PFSK-1 (cell line): ENCODE data around the gene NR1I3.
A peak's percentile ranks its signal among the peaks of the same experiment; 100 is the strongest.

Experiments used
- FOXP2 ChIP-seq: optimal IDR thresholded peaks from 2 replicates; pipeline ENCODE3; 2011; ENCODE audit warnings: borderline replicate concordance, control low read depth, inconsistent platforms; ENCODE audit not compliant: insufficient read depth; ENCODE audit errors: extremely low read length, extremely low read depth
- POLR2AphosphoS5 ChIP-seq: IDR thresholded peaks from 2 replicates; pipeline ENCODE4 v1.6.1; 2012; ENCODE audit warnings: low read depth, mild to moderate bottlenecking, control low read depth, low read length, moderate library complexity
- SIN3A ChIP-seq: IDR thresholded peaks from 2 replicates; pipeline ENCODE4 v1.6.1; 2012; ENCODE audit warnings: mild to moderate bottlenecking, low read length, moderate library complexity, borderline replicate concordance; ENCODE audit not compliant: insufficient read depth
- TAF1 ChIP-seq: IDR thresholded peaks from 2 replicates; pipeline ENCODE4 v1.6.1; 2012; ENCODE audit warnings: low read length, control low read depth, borderline replicate concordance; ENCODE audit not compliant: insufficient read depth
- TF ChIP-seq, protein P1 (sequence below), 2 experiments: IDR thresholded peaks; 2 replicates each; pipeline versions ENCODE4 v1.6.1 to v1.8.0; 2011 to 2012; ENCODE audit warnings: low read depth in 2 of 2, low read length in 2 of 2, control low read depth in 1 of 2, inconsistent platforms in 1 of 2, mild to moderate bottlenecking in 1 of 2, moderate library complexity in 1 of 2; ENCODE audit not compliant: insufficient read depth in 1 of 2

Gene NR1I3

DNA sequence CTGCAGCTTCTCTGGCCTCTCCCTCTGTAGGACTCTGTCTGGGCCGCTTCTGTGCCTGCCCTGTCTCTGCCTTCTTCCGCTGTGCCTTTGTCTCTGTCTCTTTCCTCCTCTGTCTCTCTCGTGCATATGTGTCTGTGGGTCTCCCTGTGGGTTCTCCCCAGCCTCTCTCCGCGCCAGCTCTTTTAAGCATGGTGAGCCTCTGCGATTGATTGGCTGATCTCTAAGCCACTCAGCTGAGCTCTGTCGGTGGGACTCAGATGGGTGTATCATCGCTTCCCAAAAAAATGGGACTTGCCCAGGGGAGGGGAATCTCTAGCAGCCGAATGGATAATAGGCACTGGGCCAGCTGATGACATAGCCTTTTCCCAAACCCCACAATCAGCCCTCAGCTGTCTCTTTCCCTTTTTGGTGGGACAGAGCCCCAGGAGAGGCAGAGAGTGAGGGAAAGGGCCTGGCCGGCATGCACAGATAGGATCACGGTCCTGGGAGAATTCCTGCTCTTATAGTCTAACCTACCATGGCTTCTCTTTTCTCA lies 39.0 kb downstream of the NR1I3 start, which contains the start of gene ADAMTS4:
Gene ADAMTS4, minus strand, starts transcription at position 158 of the 535 bp plus-strand sequence. CDS start 427 bp downstream, outside the sequence.
- TF ChIP-seq, protein P1, sequence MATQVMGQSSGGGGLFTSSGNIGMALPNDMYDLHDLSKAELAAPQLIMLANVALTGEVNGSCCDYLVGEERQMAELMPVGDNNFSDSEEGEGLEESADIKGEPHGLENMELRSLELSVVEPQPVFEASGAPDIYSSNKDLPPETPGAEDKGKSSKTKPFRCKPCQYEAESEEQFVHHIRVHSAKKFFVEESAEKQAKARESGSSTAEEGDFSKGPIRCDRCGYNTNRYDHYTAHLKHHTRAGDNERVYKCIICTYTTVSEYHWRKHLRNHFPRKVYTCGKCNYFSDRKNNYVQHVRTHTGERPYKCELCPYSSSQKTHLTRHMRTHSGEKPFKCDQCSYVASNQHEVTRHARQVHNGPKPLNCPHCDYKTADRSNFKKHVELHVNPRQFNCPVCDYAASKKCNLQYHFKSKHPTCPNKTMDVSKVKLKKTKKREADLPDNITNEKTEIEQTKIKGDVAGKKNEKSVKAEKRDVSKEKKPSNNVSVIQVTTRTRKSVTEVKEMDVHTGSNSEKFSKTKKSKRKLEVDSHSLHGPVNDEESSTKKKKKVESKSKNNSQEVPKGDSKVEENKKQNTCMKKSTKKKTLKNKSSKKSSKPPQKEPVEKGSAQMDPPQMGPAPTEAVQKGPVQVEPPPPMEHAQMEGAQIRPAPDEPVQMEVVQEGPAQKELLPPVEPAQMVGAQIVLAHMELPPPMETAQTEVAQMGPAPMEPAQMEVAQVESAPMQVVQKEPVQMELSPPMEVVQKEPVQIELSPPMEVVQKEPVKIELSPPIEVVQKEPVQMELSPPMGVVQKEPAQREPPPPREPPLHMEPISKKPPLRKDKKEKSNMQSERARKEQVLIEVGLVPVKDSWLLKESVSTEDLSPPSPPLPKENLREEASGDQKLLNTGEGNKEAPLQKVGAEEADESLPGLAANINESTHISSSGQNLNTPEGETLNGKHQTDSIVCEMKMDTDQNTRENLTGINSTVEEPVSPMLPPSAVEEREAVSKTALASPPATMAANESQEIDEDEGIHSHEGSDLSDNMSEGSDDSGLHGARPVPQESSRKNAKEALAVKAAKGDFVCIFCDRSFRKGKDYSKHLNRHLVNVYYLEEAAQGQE (IDR thresholded peaks at IDR 0.05; ENCODE audit: insufficient read depth in 1 of 2, low read depth in 2 of 2, low read length in 2 of 2): no peak
- TF ChIP-seq POLR2AphosphoS5 (peak; percentile 86; the same call in 1 of the 2 replicates), FOXP2 (no peak), TAF1 (0 out of 2 replicates have a peak, but pooled peaks have one; percentile 10), SIN3A (no peak)

DNA sequence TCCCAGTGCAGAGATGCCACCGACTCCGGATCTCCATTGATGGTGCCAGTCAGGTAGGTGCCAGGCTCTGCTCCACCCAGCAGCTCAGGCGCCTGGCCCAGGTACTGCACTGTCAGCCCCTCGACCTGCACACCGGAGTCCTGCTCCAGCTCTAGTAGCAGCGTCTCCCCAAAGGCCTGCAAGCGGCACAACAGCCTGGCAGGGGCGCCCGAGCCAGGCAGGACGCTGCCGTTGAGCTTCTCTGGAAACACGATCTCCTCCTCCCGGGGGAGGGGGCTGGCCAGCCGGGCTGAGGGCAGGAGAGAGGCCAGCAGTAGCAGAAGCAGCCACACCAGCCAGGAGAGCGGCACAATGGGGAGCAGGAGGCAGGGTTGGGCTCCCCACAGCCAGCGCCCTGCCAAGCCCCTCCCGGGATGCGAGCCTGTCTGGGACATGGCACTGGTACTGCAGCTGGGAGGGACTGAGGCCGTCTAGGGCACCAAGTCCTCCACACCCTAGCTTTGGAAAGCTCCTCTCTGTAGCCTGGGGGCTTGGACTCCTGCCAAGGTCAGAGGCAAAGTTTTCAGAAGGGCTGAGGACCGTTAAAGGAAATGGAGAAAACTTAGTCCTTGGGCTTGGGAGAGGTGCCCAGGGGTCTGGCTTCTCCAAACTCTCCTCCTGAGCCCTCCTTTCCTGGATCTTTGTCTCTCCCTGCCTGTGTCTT lies 39.7 kb downstream of the NR1I3 start:
- peak; percentile 40; the same call in 1 of the 2 replicates for TF ChIP-seq TAF1
- TF ChIP-seq, protein P1 (IDR thresholded peaks at IDR 0.05; ENCODE audit: insufficient read depth in 1 of 2, low read depth in 2 of 2, low read length in 2 of 2): peak in 1 of 2 experiments; percentile 55; a peak in 1 of 4 replicates
- TF ChIP-seq SIN3A: no peak
- TF ChIP-seq POLR2AphosphoS5: peak; percentile 77

GRCh38 chr1:161197560-161198193 lies 40.3 kb downstream of the NR1I3 start:
- TF ChIP-seq TAF1 (no peak), SIN3A (no peak), POLR2AphosphoS5 (no peak), FOXP2 (no peak)
- TF ChIP-seq, protein P1 (IDR thresholded peaks at IDR 0.05; ENCODE audit: insufficient read depth in 1 of 2, low read depth in 2 of 2, low read length in 2 of 2): no peak

DNA sequence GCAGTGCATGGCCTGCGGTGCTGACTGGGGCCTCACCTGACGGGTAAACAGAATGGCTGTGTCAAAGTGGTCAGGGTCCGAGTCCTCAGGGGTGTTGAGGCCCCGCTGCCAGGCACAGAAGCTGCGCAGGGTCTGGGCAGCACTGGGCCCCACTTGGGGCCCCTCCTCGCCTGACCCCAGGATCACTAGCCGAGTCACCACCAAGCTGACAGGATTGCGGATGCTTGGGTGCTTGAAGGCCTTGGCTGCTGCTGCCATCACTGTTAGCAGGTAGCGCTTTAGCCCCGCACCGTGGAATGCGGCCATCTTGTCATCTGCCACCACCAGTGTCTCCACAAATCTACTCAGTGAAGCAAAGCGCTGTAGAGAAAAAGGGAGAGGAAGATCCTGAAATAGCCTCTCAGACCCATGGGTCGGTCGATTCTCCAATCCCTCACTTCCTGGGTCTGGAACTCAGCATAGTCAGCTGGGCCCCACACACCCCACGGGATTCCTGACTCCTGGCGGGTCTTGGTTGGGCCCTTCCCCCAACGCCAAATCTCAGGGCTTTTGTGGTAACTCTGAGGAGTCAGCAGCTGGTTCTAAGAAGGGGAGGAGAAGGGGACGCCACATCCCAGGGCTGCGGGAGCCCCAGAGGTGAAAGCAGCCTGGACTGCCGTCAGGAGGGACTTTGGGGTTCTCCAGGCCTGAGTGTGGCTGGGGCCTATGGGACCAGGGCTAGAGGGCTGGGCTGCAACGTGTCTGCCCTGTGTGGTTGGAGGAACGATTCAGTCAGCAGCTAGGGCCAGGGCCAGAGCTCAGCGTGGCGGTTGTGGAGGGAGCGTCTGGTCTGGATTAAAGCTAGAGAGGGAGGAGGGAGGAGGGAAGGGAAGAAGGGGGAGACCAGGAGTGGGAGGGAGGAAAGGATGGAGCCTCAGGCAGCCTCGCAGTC lies 41.2 kb downstream of the NR1I3 start:
- TF ChIP-seq, protein P1 (IDR thresholded peaks at IDR 0.05; ENCODE audit: insufficient read depth in 1 of 2, low read depth in 2 of 2, low read length in 2 of 2): no peak
- no peak for TF ChIP-seq SIN3A
- TF ChIP-seq POLR2AphosphoS5: no peak; the same call in 1 of the 2 replicates
- no peak for TF ChIP-seq FOXP2
- no peak for TF ChIP-seq TAF1
